HG03354 (cell line): ENCODE results near the gene SRD5A1.

ENCODE experiments used
- ATAC-seq: cut with Tn5 transposase; IDR thresholded peaks from one replicate; pipeline ENCODE4 v1.9.1; 2021; ENCODE audit warnings: mild to moderate bottlenecking; ENCODE audit not compliant: unreplicated experiment, poor library complexity, severe bottlenecking

The SRD5A1 gene

DNA sequence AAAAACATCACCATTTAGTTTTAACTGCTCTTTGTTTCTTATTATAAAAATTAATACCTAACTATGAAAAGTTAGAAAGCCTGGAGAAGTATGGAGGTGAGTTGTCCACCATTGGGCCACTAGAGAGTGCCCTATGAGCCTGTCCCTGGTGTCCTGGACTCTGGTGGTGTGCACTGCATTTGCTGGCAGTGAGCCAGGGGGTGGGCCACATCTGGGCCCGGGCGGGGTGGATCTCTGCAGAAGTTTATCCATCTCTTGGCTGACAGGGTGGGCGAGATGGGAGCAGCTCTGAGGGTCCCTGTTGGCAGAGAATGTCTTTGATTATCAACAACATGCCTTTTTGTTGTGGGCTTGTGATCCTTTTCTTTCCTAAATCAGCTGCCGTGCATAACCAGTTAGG lies 88.2 kb downstream of the SRD5A1 start:
- no peak for ATAC-seq

DNA sequence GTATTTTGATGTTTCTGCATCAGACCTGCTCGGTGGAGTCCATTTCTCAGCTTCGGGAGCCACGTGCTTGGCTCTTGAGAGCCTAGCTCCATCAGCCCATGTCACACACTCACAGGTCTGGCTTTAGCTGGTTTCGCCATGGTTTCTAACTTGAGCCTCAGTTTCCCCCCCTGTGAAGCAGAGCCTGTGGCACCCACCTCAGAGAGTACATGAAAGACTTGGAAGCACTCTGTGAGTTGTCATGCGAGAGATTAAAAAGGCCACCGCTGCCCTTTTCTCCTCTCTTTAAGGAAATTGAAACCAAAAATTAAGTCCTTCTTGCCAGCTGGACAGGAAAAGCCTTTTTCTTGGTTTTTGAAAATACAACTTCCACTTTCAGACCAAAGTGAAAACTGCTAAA lies 88.8 kb downstream of the SRD5A1 start:
- ATAC-seq, result peak; percentile 67

DNA sequence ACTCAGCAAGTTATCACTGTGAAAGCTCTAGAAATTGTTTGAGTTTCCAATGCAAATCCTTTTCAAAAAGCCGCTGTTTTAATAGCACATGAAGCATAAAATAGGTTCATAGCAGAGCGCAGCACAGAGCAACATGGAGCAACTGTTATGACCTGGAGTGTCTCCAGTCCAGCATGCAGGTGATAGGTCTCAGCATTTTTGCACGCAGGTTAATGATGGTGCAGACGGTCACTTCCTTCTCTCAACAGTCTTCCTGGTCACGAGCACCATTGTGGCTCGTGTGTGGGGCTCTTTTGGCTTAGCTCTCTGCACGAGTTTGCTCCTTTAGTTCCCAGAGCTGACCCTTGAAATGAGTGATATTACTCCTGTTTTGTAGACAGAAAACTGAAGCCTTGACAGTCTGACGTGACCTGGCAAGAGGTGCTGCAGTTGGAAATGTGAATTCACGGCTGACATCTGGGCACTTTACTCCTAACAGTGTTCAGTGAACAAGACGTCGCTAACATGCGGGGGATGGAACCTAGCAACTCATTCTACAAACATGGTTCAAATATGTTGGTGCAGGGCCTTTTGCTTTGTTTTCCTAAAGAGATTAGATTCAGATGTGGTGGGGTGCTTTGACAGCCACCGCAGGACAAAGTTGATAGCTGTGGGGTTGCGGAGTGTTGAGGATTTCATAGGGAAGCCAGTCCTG lies 90.0 kb downstream of the SRD5A1 start:
- no peak for ATAC-seq

DNA sequence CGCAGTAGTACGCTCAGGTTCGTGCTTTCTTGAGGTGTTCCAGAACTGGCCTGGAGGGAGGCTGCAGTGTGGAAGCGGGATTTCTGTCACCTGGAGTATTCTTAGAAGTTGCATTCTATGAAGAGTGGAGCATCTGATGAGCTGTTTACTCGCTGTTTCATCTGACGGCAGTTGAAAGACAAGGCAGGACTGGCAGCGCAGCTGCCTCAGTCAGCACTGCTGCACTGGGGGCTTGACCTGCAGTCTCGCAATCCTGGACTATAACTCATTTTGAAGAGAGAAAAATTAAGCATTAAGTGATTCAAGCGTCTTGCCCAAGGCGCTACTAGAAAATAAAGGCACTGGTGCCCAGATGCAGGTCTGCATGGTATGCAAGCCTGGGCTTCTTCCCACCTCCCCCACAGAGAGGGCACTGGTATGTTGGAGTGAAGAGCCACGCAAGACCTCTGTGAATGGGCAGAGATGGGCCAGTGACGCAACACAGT lies 90.6 kb downstream of the SRD5A1 start:
- no peak for ATAC-seq
